COLO668 (cell line): ENCODE data around the gene CDS2.
"Not testable (repeated sequence)": the region's sequence is repeated elsewhere in the genome, so short reads cannot be mapped to it uniquely, and the experiment has no call there.

ENCODE experiments used
- DNase-seq: peaks from one replicate; lab custom pipeline; 2025; ENCODE audit not compliant: unreplicated experiment; lab: John Stamatoyannopoulos, UW

CDS2 gene

GRCh38 chr20:5126512-5127203 is at the start of gene CDS2:
Gene CDS2 (plus strand): TSS chr20:5127008. CDS start chr20:5127093, 85 bp downstream.
- peak; percentile 99 for DNase-seq

- DNase-seq: no peak
Measured at GRCh38 chr20:5077761-5078387, 48.9 kb upstream of the CDS2 start.

GRCh38 chr20:5078399-5078958 is 48.3 kb upstream of the CDS2 start:
- no peak for DNase-seq

GRCh38 chr20:5080384-5080877 is 46.4 kb upstream of the CDS2 start:
- DNase-seq: no peak

GRCh38 chr20:5085380-5085779 is 41.4 kb upstream of the CDS2 start:
- no peak for DNase-seq

GRCh38 chr20:5088688-5089087 is 38.1 kb upstream of the CDS2 start:
- DNase-seq: no peak

GRCh38 chr20:5090191-5090590 is 36.6 kb upstream of the CDS2 start:
- DNase-seq: no peak

GRCh38 chr20:5091902-5092301 is 34.9 kb upstream of the CDS2 start:
- DNase-seq: no peak

GRCh38 chr20:5092765-5093339 is 34.0 kb upstream of the CDS2 start:
- DNase-seq: no peak

GRCh38 chr20:5095454-5095853 is 31.4 kb upstream of the CDS2 start:
- no peak for DNase-seq

GRCh38 chr20:5095931-5096330 is 30.9 kb upstream of the CDS2 start:
- DNase-seq: no peak

- DNase-seq: no peak
Measured at GRCh38 chr20:5096463-5096862, 30.3 kb upstream of the CDS2 start.

GRCh38 chr20:5099009-5099408 is 27.8 kb upstream of the CDS2 start:
- DNase-seq: not testable (repeated sequence)

GRCh38 chr20:5099909-5100308 is 26.9 kb upstream of the CDS2 start:
- not testable (repeated sequence) for DNase-seq

GRCh38 chr20:5100684-5101347 is 26.0 kb upstream of the CDS2 start:
- DNase-seq: peak; percentile 67

- no peak for DNase-seq
Measured at GRCh38 chr20:5104479-5104878, 22.3 kb upstream of the CDS2 start.

GRCh38 chr20:5109276-5109675 is 17.5 kb upstream of the CDS2 start:
- no peak for DNase-seq

- DNase-seq: no peak
Measured at GRCh38 chr20:5113615-5113986, 13.2 kb upstream of the CDS2 start.

GRCh38 chr20:5114403-5114802 is 12.4 kb upstream of the CDS2 start:
- DNase-seq: no peak

GRCh38 chr20:5116875-5117274 is 9.9 kb upstream of the CDS2 start:
- DNase-seq: no peak
